OCI-LY7 (cell line): ENCODE measurements around the gene DERL3. TPM values are rescaled to one million over a fixed set of nuclear protein-coding genes. Genes with fewer than 3 reads are reported as not detected.
A peak's percentile ranks its signal among the peaks of the same experiment; 100 is the strongest.

Experiments used
- BruUV-seq: library from RNA; stranded (reverse); fragments of 400-500 nt; replicated peaks from 2 replicates; lab custom pipeline; 2021; lab: Mats Ljungman, UMichigan
- CTCF ChIA-PET: fragments of 300-600 bp; sonication (Branson Sonifier 250); formaldehyde crosslinking; loops from one replicate; lab custom pipeline; 2022; ENCODE audit warnings: antibody characterized with exemption; ENCODE audit not compliant: unreplicated experiment; lab: Charles Lee
- POLR2A ChIA-PET: fragments of 300-600 bp; sonication (Branson Sonifier 250); formaldehyde crosslinking; loops from one replicate; lab custom pipeline; 2022; ENCODE audit warnings: antibody characterized with exemption; lab: Charles Lee
- DNase-seq: peaks from one replicate; pipeline ENCODE4 v3.0.0-alpha.2; 2015; ENCODE audit warnings: low spot score
- H2AFZ ChIP-seq: fragments of 200-600 bp; sonication (generic), shearing (Covaris generic); 2 replicates; pipeline ENCODE4 v1.6.1; 2014; ENCODE audit warnings: mild to moderate bottlenecking, antibody characterized with exemption, low read length, moderate library complexity
- H3K27ac ChIP-seq: fragments of 200-600 bp; sonication (generic); 2 replicates; pipeline ENCODE4 v1.5.1; 2014; ENCODE audit warnings: mixed run types, low read depth, mild to moderate bottlenecking, moderate library complexity, low read length, inconsistent platforms; ENCODE audit not compliant: poor library complexity, severe bottlenecking
- H3K36me3 ChIP-seq: fragments of 200-600 bp; sonication (generic); 2 replicates; pipeline ENCODE4 v1.6.1; 2014; ENCODE audit warnings: mild to moderate bottlenecking, antibody characterized with exemption, low read length, moderate library complexity, mixed read lengths; ENCODE audit not compliant: insufficient read depth
- H3K4me1 ChIP-seq: fragments of 200-600 bp; sonication (generic); 2 replicates; pipeline ENCODE4 v1.5.1; 2014; ENCODE audit warnings: mild to moderate bottlenecking, low read length; ENCODE audit not compliant: insufficient read depth, poor library complexity, severe bottlenecking
- H3K4me2 ChIP-seq: fragments of 200-600 bp; sonication (generic); 2 replicates; pipeline ENCODE4 v1.6.1; 2014; ENCODE audit warnings: mild to moderate bottlenecking, low read length
- H3K4me3 ChIP-seq: fragments of 200-600 bp; sonication (generic); 2 replicates; pipeline ENCODE4 v1.5.1; 2014; ENCODE audit warnings: mild to moderate bottlenecking, low read depth, low read length; ENCODE audit not compliant: poor library complexity, severe bottlenecking
- H3K79me2 ChIP-seq: fragments of 200-600 bp; sonication (generic); 2 replicates; pipeline ENCODE4 v1.6.1; 2016; ENCODE audit warnings: low read depth, mild to moderate bottlenecking, low read length, moderate library complexity, mixed read lengths; ENCODE audit not compliant: insufficient read depth
- H3K9me2 ChIP-seq: fragments of 200-600 bp; sonication (generic); 2 replicates; pipeline ENCODE4 v1.6.1; 2016; ENCODE audit warnings: mild to moderate bottlenecking, low read length, mixed read lengths; ENCODE audit not compliant: insufficient read depth
- H3K9me3 ChIP-seq: fragments of 200-600 bp; sonication (generic); 2 replicates; pipeline ENCODE4 v1.6.1; 2014; ENCODE audit warnings: mild to moderate bottlenecking, mixed run types, low read length, mixed read lengths
- H4K20me1 ChIP-seq: fragments of 200-600 bp; sonication (generic); 2 replicates; pipeline ENCODE4 v1.6.1; 2014; ENCODE audit warnings: mild to moderate bottlenecking, antibody characterized with exemption, low read length, moderate library complexity, mixed read lengths; ENCODE audit not compliant: insufficient read depth
- CTCF ChIP-seq: fragments of 200-600 bp; sonication (generic); conservative IDR thresholded peaks from 2 replicates; pipeline ENCODE4 v1.5.1; 2014; ENCODE audit warnings: mild to moderate bottlenecking, antibody characterized with exemption, low read length, moderate library complexity, mixed read lengths
- EZH2phosphoT487 ChIP-seq: fragments of 200-600 bp; sonication (generic); IDR thresholded peaks from 2 replicates; pipeline ENCODE4 v1.6.1; 2018; ENCODE audit warnings: low read depth, borderline replicate concordance, mild to moderate bottlenecking, mixed run types, antibody characterized with exemption, low read length, moderate library complexity, mixed read lengths
- intact Hi-C: fragments of 100-400 bp; cut with micrococcal nuclease; formaldehyde crosslinking; loops from one replicate; pipeline ENCODE4 v1.10.0; 2022; ENCODE audit not compliant: unreplicated experiment
- total RNA-seq, 2 experiments: library from RNA; depleted of rRNA in 1 of 2; stranded (reverse); fragments of >200 nt in 1 of 2; shearing (Covaris generic) in 1 of 2; gene quantifications; 2 replicates each; pipeline ENCODE4 v1.2.3, GENCODE V29; 2014 to 2022

The DERL3 gene
- total RNA-seq, 2 experiments from 2014 or later, result 44.6 to 52.1 TPM

GRCh38 chr22:23827351-23827995 lies 11.3 kb downstream of the DERL3 start:
- no peak for TF ChIP-seq EZH2phosphoT487
- TF ChIP-seq CTCF, result no peak
- Histone ChIP-seq H3K4me3 (no peak overlapping the region), H3K27ac (peak overlapping the region; percentile 63), H3K79me2 (no peaks in the 10 kb centered on the region; the same call in 1 of the 2 replicates), H3K9me3 (no peaks in the 10 kb centered on the region), H3K36me3 (peaks cover 98% of the 10 kb centered on the region), H2AFZ (no peak overlapping the region), H4K20me1 (no peaks in the 10 kb centered on the region), H3K9me2 (no peaks in the 10 kb centered on the region), H3K4me2 (no peak overlapping the region), H3K4me1 (peaks cover 20% of the 10 kb centered on the region)
- CTCF ChIA-PET, result no interaction called here
- DNase-seq, result no peak
- POLR2A ChIA-PET, result interaction anchor here (0.6 to 1.3 kb wide), 2 partner anchors 30 to 90 kb away, joined by 3 to 6 read pairs; partner anchors contain the start of gene SLC2A11
- intact Hi-C loops, result no loop called here
- no TSS peak for BruUV-seq

- Histone ChIP-seq H3K9me3 (no peaks in the 10 kb centered on the region), H3K79me2 (no peaks in the 10 kb centered on the region; the same call in 1 of the 2 replicates), H3K4me1 (peaks cover 20% of the 10 kb centered on the region), H3K27ac (peak overlapping the region; percentile 63), H3K4me2 (peak overlapping the region; percentile 46), H3K4me3 (no peak overlapping the region), H3K9me2 (no peaks in the 10 kb centered on the region), H4K20me1 (no peaks in the 10 kb centered on the region), H2AFZ (no peak overlapping the region), H3K36me3 (peaks cover 98% of the 10 kb centered on the region)
- TF ChIP-seq EZH2phosphoT487 (no peak), CTCF (no peak)
- ChIA-PET CTCF (no interaction called here), POLR2A (interaction anchor here (0.7 to 1.3 kb wide), 3 partner anchors 22 to 102 kb away, joined by 3 to 4 read pairs (median 3); partner anchors contain the start of gene SLC2A11)
- intact Hi-C loops, result no loop called here
- no peak for DNase-seq
- BruUV-seq, result no TSS peak
Observed at GRCh38 chr22:23826510-23827350, 12.1 kb downstream of the DERL3 start.
